KMS-11 (cell line): ENCODE data around the gene CCDC69.

ENCODE experiments used
- H2AFZ ChIP-seq: fragments of 200-600 bp; sonication (generic); 2 replicates; pipeline ENCODE4 v1.6.1; 2016; ENCODE audit warnings: antibody characterized with exemption, mixed run types, low read depth
- H3K27ac ChIP-seq: fragments of 200-600 bp; sonication (generic); 2 replicates; pipeline ENCODE4 v1.6.1; 2016; ENCODE audit warnings: mild to moderate bottlenecking, mixed run types
- H3K27me3 ChIP-seq: fragments of 200-600 bp; sonication (generic); 2 replicates; pipeline ENCODE4 v1.6.1; 2017; ENCODE audit warnings: mild to moderate bottlenecking, low read depth, mixed run types, moderate library complexity; ENCODE audit not compliant: insufficient read depth
- H3K36me3 ChIP-seq: fragments of 200-600 bp; sonication (generic); 2 replicates; pipeline ENCODE4 v1.6.1; 2017; ENCODE audit warnings: mild to moderate bottlenecking, mixed run types; ENCODE audit not compliant: insufficient read depth
- H3K4me1 ChIP-seq: fragments of 200-600 bp; sonication (generic); 2 replicates; pipeline ENCODE4 v1.6.1; 2016; ENCODE audit warnings: mild to moderate bottlenecking, low read depth, mixed run types; ENCODE audit not compliant: poor library complexity, severe bottlenecking
- H3K4me2 ChIP-seq: fragments of 200-600 bp; sonication (generic); 2 replicates; pipeline ENCODE4 v1.7.0; 2016; ENCODE audit warnings: mild to moderate bottlenecking, mixed run types
- H3K4me3 ChIP-seq: fragments of 200-600 bp; sonication (generic); IDR thresholded peaks from 2 replicates; pipeline ENCODE4 v1.6.1; 2017; ENCODE audit warnings: low read depth, low read length, mixed read lengths; ENCODE audit not compliant: insufficient read depth
- H3K79me2 ChIP-seq: fragments of 200-600 bp; sonication (generic); 2 replicates; pipeline ENCODE4 v1.6.1; 2016; ENCODE audit warnings: low read depth, mixed run types; ENCODE audit not compliant: insufficient read depth
- H3K9ac ChIP-seq: fragments of 200-600 bp; sonication (generic); 2 replicates; pipeline ENCODE4 v1.6.1; 2016; ENCODE audit warnings: mild to moderate bottlenecking, mixed run types
- H4K20me1 ChIP-seq: fragments of 200-600 bp; sonication (generic); 2 replicates; pipeline ENCODE4 v1.6.1; 2016; ENCODE audit warnings: mild to moderate bottlenecking, mixed run types; ENCODE audit not compliant: insufficient read depth
- CTCF ChIP-seq: fragments of 200-600 bp; sonication (generic); conservative IDR thresholded peaks from 2 replicates; pipeline ENCODE4 v1.6.1; 2017; ENCODE audit warnings: low read depth, mild to moderate bottlenecking, antibody characterized with exemption, low read length, moderate library complexity, mixed read lengths

Gene CCDC69

GRCh38 chr5:151223447-151224264, at the start of gene CCDC69:
CCDC69 (minus strand) TSS chr5:151224092; CDS start chr5:151223970, 122 bp downstream.
- Histone ChIP-seq H3K27ac (no peak within 1 kb of the TSS), H3K36me3 (no peaks in the 10 kb centered on the region), H4K20me1 (no peaks in the 10 kb centered on the region), H3K79me2 (no peaks in the 10 kb centered on the region), H3K4me3 (no peak within 1 kb of the TSS), H2AFZ (peak within 1 kb of the TSS; percentile 66), H3K9ac (peak within 1 kb of the TSS; percentile 51; the same call in 1 of the 2 replicates), H3K4me1 (peaks cover 18% of the 10 kb centered on the region), H3K27me3 (no peaks in the 10 kb centered on the region), H3K4me2 (peak within 1 kb of the TSS; percentile 63)
- no peak for TF ChIP-seq CTCF

GRCh38 chr5:151271336-151271735, 47.4 kb upstream of the CCDC69 start:
- Histone ChIP-seq H4K20me1 (no peaks in the 10 kb centered on the region), H3K27ac (no peak overlapping the region), H3K36me3 (no peaks in the 10 kb centered on the region), H3K4me1 (no peaks in the 10 kb centered on the region), H2AFZ (no peak overlapping the region), H3K4me2 (no peak overlapping the region), H3K27me3 (no peaks in the 10 kb centered on the region), H3K9ac (no peak overlapping the region), H3K79me2 (no peaks in the 10 kb centered on the region), H3K4me3 (no peak overlapping the region)
- TF ChIP-seq CTCF, result no peak

- Histone ChIP-seq H3K36me3 (no peaks in the 10 kb centered on the region), H3K27me3 (no peaks in the 10 kb centered on the region), H4K20me1 (no peaks in the 10 kb centered on the region), H3K4me2 (no peak overlapping the region), H3K4me1 (no peaks in the 10 kb centered on the region), H3K9ac (no peak overlapping the region), H3K27ac (no peak overlapping the region), H3K79me2 (no peaks in the 10 kb centered on the region), H2AFZ (no peak overlapping the region), H3K4me3 (no peak overlapping the region)
- no peak for TF ChIP-seq CTCF
Measured at GRCh38 chr5:151270599-151270998, 46.7 kb upstream of the CCDC69 start.

GRCh38 chr5:151267491-151268260, 43.8 kb upstream of the CCDC69 start:
- no peak for TF ChIP-seq CTCF
- no peak overlapping the region for H3K4me2 ChIP-seq
- H2AFZ ChIP-seq, result no peak overlapping the region
- no peaks in the 10 kb centered on the region for H3K27me3 ChIP-seq
- H3K79me2 ChIP-seq, result no peaks in the 10 kb centered on the region
- no peak overlapping the region for H3K4me3 ChIP-seq
- no peaks in the 10 kb centered on the region for H4K20me1 ChIP-seq
- no peaks in the 10 kb centered on the region for H3K36me3 ChIP-seq
- H3K27ac ChIP-seq, result no peak overlapping the region
- H3K9ac ChIP-seq, result no peak overlapping the region
- H3K4me1 ChIP-seq, result no peaks in the 10 kb centered on the region
